Psoas muscle (tissue), 8 donors: Measurements from ENCODE around the gene FGF1. TPM values are rescaled to one million over a fixed set of nuclear protein-coding genes. Genes with fewer than 3 reads are reported as not detected.

ENCODE experiments used
- ATAC-seq, 4 donors: fragments of 200-7000 bp; cut with Tn5 transposase; one replicate each; pipeline ENCODE4 v1.9.1; 2020; ENCODE audit warnings: moderate library complexity in 3 of 4, mild to moderate bottlenecking in 2 of 4
- DNase-seq, 2 donors: peaks; one replicate each; pipeline ENCODE4 v3.0.0-alpha.2; 2020
- H3K27ac ChIP-seq: fragments of 200-600 bp; one replicate; pipeline ENCODE4 v1.8.0; 2022
- H3K27me3 ChIP-seq, 3 donors: fragments of 200-600 bp in 1 of 3; one replicate each; pipeline versions ENCODE4 v1.6.1 to v1.8.0; 2013 to 2022; ENCODE audit warnings: low read length in 2 of 3, mild to moderate bottlenecking in 2 of 3, moderate library complexity in 1 of 3; ENCODE audit not compliant: insufficient read depth in 3 of 3
- H3K36me3 ChIP-seq, 2 donors: fragments of 200-600 bp in 1 of 2; one replicate each; pipeline versions ENCODE4 v1.6.1 to v1.8.0; 2013 to 2022; ENCODE audit warnings: low read depth in 1 of 2, mild to moderate bottlenecking in 1 of 2, moderate library complexity in 1 of 2; ENCODE audit not compliant: insufficient read depth in 1 of 2
- H3K4me1 ChIP-seq: fragments of 200-600 bp; one replicate; pipeline ENCODE4 v1.8.0; 2022
- H3K4me3 ChIP-seq: fragments of 200-600 bp; one replicate; pipeline ENCODE4 v1.8.0; 2022; ENCODE audit warnings: mild to moderate bottlenecking
- H3K9me3 ChIP-seq: fragments of 200-600 bp; one replicate; pipeline ENCODE4 v1.8.0; 2022
- CTCF ChIP-seq: fragments of 200-600 bp; IDR thresholded peaks from one replicate; pipeline ENCODE4 v1.8.0; 2022; ENCODE audit warnings: antibody characterized with exemption
- WGBS, 3 donors: extraction: QIAGEN DNeasy Blood & Tissue Kit; methylation state at CpG; one replicate each; pipeline versions ENCODE4 v1.1.6 to v1.1.7; 2013; 5-methylcytosine and 5-hydroxymethylcytosine counted together
- intact Hi-C, 2 donors: fragments of 100-400 bp; cut with DNase I; formaldehyde crosslinking; loops; one replicate each; pipeline versions ENCODE4 v1.11.0 to v1.14.2; 2022
- polyA plus RNA-seq, 3 donors: library from polyadenylated mRNA; stranded (reverse); fragments of 200-250 nt; gene quantifications; one replicate each; pipeline ENCODE4 v1.2.3, GENCODE V29; 2013
- total RNA-seq, 4 donors: library from RNA; stranded (reverse); fragmentation: NEBNext Ultra II Directional in 2 of 4; extraction: Animal tissue kit (Norgen Biotek cat#: 25700) in 2 of 4; gene quantifications; one replicate each; pipeline versions ENCODE4 v1.2.1 to v1.2.4, GENCODE V29; 2021 to 2023
- donor health status: healthy with polysubstance abuse.
- donor health status: DM: no; HTN: no; CAD: no; lungs with moderate emphysema.
- donor health status: Bipolar disorder and iron deficiency.
- donor health status: healthy.
- donor health status: DM: yes; HTN: yes; CAD: no.
- donor health status: DM: no; HTN: no; CAD: no.
- donor health status: DM: no; HTN: no; CAD: no.
- donor health status: DM: yes; HTN: yes; CAD: no.

FGF1 gene
- total and polyA plus RNA-seq, 7 donors: 0.34 to 7.1 (median 1.00) TPM

DNA sequence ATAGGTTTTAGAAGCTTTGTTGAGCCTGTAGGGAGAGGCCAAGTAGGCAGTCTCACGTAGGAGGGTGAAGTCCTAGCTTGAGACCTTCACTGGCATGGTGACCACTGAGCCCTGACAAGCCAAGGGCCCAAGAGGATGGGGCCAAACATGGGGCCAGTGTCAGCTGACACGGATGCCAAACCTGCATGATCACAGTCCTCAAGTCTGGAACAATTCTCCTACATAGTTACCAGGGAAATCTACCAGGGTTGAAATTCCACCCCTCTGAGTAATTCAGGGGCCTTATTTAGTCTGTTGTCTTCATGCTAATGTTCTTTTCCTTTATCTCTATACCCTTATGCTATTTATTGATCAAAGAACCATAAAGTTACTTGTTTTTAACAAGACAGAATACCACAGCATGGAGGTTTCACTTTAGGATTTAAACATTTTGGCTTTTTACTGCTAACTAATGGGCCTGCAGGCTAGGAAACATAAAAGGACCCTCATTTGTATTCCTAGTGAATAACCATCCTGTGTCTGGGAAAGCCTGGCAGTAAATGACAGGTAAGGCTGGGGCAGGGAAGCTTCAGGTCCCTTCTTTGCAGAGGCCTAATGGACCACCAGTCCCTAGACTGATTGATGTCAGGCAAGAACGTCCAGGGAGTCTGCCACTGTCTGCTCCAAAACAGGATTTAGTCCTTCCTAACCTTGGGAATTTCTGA lies 140.8 kb downstream of the FGF1 start:
- WGBS, 3 donors: 69 to 79% (median 78%) methylated on average over 3 of the region's 3 CpGs
- Histone ChIP-seq H3K36me3 (no peaks in the 10 kb centered on the region), H3K27ac (no peak overlapping the region), H3K4me1 (no peaks in the 10 kb centered on the region), H3K9me3 (no peaks in the 10 kb centered on the region), H3K27me3 (no peaks in the 10 kb centered on the region), H3K4me3 (no peak overlapping the region)
- no peak for TF ChIP-seq CTCF
- ATAC-seq: no peak
- no peak for DNase-seq
- intact Hi-C loops: loop anchor here in 1 of 2 donors (5.0 kb wide), 3 partner anchors 48 to 223 kb away; no protein-coding TSS in a partner anchor

- Histone ChIP-seq H3K4me1 (no peaks in the 10 kb centered on the region), H3K27me3 (no peaks in the 10 kb centered on the region), H3K36me3 (no peaks in the 10 kb centered on the region), H3K4me3 (no peak overlapping the region), H3K9me3 (no peaks in the 10 kb centered on the region), H3K27ac (no peak overlapping the region)
- DNase-seq (no peak), ATAC-seq (no peak)
- intact Hi-C loops: loop anchor here in 1 of 2 donors (5.0 kb wide), 2 partner anchors 47 to 112 kb away; no protein-coding TSS in a partner anchor
- 86 to 91% (median 88%) methylated on average over 8 of the region's 8 CpGs for WGBS, 3 donors
- TF ChIP-seq CTCF: no peak
Measured at GRCh38 chr5:142544071-142544753, 141.7 kb downstream of the FGF1 start.

GRCh38 chr5:142542906-142543305 lies 143.0 kb downstream of the FGF1 start:
- Histone ChIP-seq H3K4me1 (no peaks in the 10 kb centered on the region), H3K36me3 (no peaks in the 10 kb centered on the region), H3K27me3 (no peaks in the 10 kb centered on the region), H3K9me3 (no peaks in the 10 kb centered on the region), H3K4me3 (no peak overlapping the region), H3K27ac (peak overlapping the region; percentile 21)
- WGBS, 3 donors: 28 to 47% (median 29%) methylated on average over 3 of the region's 3 CpGs
- peak; percentile 15 for TF ChIP-seq CTCF
- ATAC-seq: peak in 3 of 4 donors; percentile 49 to 72 (median 58)
- no peak for DNase-seq
- intact Hi-C loops: loop anchor here in 1 of 2 donors (5.0 kb wide), 2 partner anchors 46 to 111 kb away; no protein-coding TSS in a partner anchor

Other genes starting within 250 kb of the FGF1 start
- 10 to 100 TPM; 12.0 to 28.7 (median 13.1) TPM for gene ARHGAP26, start 84.3 kb upstream of the FGF1 start, total RNA-seq
- 1 to 10 TPM; 2.5 to 6.8 (median 4.3) TPM for gene ARHGAP26, start 84.3 kb upstream of the FGF1 start, polyA plus RNA-seq